Measurements from ENCODE around the gene POLR3K.
A peak's percentile ranks its signal among the peaks of the same experiment; 100 is the strongest.

Gene POLR3K

DNA sequence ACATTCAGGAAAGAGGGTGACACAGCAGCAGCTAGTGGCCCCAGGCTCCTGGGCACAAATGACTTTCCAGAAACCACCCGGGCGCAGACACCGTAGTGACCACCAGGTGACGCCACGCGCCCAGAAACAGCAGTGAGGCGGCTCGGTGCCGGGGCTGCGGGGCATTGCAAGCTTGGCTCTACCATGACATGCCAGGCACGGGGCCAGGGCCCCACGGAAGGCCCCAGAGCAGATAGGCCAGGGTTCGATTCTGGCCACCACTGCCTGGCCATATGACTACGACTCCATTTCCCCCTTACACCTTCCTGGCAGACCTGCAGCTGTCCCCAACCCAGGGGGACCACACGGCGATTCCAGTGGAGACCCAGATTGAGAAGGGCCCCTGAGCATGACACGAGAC, 12.3 kb upstream of the POLR3K start:
- peak; percentile 70 for DNase-seq (ENCODE audit: low spot score)
- TF ChIP-seq, protein P1, sequence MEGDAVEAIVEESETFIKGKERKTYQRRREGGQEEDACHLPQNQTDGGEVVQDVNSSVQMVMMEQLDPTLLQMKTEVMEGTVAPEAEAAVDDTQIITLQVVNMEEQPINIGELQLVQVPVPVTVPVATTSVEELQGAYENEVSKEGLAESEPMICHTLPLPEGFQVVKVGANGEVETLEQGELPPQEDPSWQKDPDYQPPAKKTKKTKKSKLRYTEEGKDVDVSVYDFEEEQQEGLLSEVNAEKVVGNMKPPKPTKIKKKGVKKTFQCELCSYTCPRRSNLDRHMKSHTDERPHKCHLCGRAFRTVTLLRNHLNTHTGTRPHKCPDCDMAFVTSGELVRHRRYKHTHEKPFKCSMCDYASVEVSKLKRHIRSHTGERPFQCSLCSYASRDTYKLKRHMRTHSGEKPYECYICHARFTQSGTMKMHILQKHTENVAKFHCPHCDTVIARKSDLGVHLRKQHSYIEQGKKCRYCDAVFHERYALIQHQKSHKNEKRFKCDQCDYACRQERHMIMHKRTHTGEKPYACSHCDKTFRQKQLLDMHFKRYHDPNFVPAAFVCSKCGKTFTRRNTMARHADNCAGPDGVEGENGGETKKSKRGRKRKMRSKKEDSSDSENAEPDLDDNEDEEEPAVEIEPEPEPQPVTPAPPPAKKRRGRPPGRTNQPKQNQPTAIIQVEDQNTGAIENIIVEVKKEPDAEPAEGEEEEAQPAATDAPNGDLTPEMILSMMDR (conservative IDR thresholded peaks at IDR 0.05; ENCODE audit: low read depth), result peak; percentile 97
- no peak overlapping the region for H3K27ac ChIP-seq
- POLR2A ChIA-PET (ENCODE audit: low non-redundant PET), result interaction anchor here (0.8 to 1.0 kb wide), 2 partner anchors 12 to 23 kb away, joined by 3 to 4 read pairs; partner anchors contain the start of gene MPG
- CTCF ChIA-PET, result interaction anchor here (0.6 to 6.5 kb wide), 21 partner anchors 9 to 490 kb away, joined by 3 to 135 read pairs (median 4); partner anchors contain the start of genes MPG, POLR3K and SNRNP25

DNA sequence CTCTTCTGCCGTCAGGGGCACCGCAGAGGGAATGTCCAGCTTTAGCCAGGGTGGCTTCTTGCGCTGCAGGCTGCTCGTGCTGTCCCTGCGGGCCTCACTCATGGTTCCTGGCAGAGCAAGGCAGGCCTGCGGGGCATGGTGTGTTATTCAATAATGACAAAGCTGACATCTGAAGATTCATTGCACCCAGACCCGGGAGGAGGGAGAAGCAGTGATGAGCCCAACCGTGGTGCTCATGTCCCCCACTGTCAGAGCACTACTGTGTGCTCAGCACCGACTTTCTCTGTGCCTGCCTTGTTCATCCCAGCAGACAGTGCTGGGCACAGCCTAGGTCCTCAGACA, 11.5 kb upstream of the POLR3K start:
- DNase-seq (ENCODE audit: low spot score), result no peak
- TF ChIP-seq, protein P1 (conservative IDR thresholded peaks at IDR 0.05; ENCODE audit: low read depth), result no peak
- ChIA-PET POLR2A (ENCODE audit: low non-redundant PET) (no interaction called here), CTCF (interaction anchor here (0.7 to 6.5 kb wide), 3 partner anchors 31 to 64 kb away, joined by 3 to 135 read pairs (median 18); no protein-coding TSS in a partner anchor)
- no peak overlapping the region for H3K27ac ChIP-seq

DNA sequence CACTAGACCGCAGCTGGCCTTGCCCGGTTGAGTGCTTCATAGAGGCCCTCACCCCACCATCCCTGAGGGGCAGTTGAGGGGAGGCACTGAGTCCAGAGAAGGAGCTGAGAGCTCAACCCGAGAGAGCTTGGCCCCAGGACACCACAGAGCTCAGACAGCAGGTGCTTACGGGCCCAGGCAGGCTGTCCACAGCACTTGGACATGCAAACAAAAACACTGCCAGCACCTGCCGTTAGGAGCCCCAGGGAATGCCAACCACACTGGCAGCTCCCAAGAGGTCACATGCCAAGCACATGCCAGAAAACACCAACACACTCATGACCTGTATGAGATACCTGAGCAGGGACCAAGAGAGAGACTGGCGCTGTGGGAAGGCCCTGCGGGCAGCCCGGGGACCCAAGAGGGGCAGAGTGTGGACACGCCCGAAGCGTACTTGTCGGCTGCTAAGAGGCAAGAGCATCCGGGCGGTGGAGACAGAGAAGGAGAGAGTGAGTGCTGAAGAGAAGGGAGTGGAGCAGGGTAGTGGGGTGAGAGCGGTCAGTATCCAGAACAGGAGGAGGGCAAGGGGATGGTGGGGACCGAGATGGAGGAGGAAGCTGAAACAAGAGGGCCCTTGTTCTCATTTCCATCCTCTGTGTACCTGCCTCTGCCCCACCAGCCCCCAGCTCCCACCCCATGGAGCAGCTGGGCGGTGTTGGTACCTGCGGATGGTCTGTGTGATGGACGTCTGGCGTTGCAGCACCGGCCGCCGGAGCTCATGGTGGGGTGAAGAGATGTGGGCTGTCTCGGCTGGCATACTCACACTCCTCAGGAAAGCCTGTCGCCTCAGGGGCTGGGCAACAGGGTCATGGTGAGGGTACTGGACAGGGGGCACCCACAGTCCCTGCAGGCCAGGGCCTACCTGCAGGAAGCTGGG, 10.8 kb upstream of the POLR3K start:
- CTCF ChIA-PET, result interaction anchor here (0.7 to 6.5 kb wide), 3 partner anchors 32 to 64 kb away, joined by 3 to 135 read pairs (median 3); no protein-coding TSS in a partner anchor
- H3K27ac ChIP-seq, result no peak overlapping the region
- POLR2A ChIA-PET (ENCODE audit: low non-redundant PET), result no interaction called here
- no peak for DNase-seq (ENCODE audit: low spot score)
- TF ChIP-seq, protein P1 (conservative IDR thresholded peaks at IDR 0.05; ENCODE audit: low read depth), result no peak

DNA sequence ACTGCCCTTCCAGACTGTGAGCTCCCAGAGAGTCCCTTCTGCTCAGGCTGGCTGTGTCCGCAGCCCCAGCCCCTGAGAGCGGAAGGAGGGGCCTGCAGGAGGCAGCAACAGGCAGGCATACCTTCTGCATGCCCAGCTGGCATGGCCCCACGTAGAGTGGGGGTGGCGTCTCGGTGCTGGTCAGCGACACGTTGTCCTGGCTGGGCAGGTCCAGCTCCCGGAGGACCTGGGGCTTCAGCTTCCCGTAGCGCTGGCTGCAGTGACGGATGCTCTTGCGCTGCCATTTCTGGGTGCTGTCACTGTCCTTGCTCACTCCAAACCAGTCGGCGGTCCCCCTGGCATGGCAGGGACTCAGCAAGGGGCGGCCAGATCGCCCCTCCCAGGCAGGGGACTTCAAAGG, 10.1 kb upstream of the POLR3K start:
- ChIA-PET POLR2A (ENCODE audit: low non-redundant PET) (no interaction called here), CTCF (interaction anchor here (0.6 to 1.3 kb wide), 5 partner anchors 14 to 299 kb away, joined by 3 to 8 read pairs (median 3); no protein-coding TSS in a partner anchor)
- H3K27ac ChIP-seq, result no peak overlapping the region
- DNase-seq (ENCODE audit: low spot score), result no peak
- TF ChIP-seq, protein P1 (conservative IDR thresholded peaks at IDR 0.05; ENCODE audit: low read depth), result no peak

DNA sequence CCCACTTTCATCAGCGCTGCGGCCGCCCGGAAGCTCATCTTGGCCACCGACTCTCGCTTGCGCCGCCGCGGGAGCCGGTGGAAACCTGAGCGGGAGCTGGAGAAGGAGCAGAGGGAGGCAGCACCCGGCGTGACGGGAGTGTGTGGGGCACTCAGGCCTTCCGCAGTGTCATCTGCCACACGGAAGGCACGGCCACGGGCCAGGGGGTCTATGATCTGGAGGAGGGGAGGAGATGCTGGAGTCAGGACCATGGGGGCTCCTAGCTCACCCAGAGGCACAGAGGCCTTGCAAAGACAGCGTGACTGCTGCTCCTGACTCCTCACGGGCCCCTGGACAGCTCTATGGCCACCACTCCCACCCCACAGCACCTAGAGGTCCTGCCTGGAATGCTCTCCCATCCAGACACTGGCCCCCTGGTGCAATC, 9.6 kb upstream of the POLR3K start:
- TF ChIP-seq, protein P1 (conservative IDR thresholded peaks at IDR 0.05; ENCODE audit: low read depth), result no peak
- DNase-seq (ENCODE audit: low spot score), result no peak
- POLR2A ChIA-PET (ENCODE audit: low non-redundant PET), result no interaction called here
- no peak overlapping the region for H3K27ac ChIP-seq
- CTCF ChIA-PET, result interaction anchor here (0.6 to 1.3 kb wide), 5 partner anchors 14 to 299 kb away, joined by 3 to 8 read pairs (median 3); no protein-coding TSS in a partner anchor

DNA sequence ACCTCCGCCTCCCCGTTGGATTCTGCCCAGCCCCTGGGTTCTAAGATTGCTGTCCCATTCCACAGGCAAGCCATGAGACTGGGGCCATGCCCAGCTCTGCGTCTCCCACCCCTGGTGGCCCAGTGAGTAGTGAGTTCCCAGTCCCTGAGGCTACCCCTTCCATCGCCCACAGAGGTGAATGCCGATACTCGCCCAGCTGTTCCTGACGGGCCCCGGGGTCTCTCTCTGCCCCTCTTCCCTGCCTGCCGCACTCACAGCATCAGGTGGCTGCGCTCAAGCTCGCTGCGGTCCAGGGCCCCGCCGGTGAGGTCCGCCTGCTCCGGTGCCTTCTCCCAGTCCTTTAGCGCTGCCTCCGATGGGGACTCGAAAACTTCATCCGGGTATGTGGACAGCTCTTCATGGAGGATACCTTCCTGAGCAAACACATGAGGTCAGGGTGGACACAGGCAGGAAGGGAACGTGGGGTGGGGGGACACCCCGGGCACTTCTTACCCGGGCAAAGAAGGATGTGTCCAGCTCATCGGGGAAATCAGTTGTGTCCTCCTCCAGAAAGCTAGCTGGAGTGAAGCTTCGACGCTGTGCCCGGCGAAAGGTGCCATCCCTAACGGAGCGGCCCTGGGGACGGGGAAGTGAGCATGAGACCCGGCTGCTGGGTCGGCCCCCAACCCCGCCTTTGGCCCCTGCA, 9.0 kb upstream of the POLR3K start:
- TF ChIP-seq, protein P1 (conservative IDR thresholded peaks at IDR 0.05; ENCODE audit: low read depth), result no peak
- ChIA-PET CTCF (interaction anchor here (0.6 to 1.3 kb wide), 4 partner anchors 34 to 300 kb away, joined by 3 to 5 read pairs (median 4); no protein-coding TSS in a partner anchor), POLR2A (ENCODE audit: low non-redundant PET) (no interaction called here)
- H3K27ac ChIP-seq, result no peak overlapping the region
- no peak for DNase-seq (ENCODE audit: low spot score)
